HepG2 (cell line): ENCODE data around the gene CXCL17. TPM values are rescaled to one million over a fixed set of nuclear protein-coding genes. Genes with fewer than 3 reads are reported as not detected.
A peak's percentile ranks its signal among the peaks of the same experiment; 100 is the strongest.

Experiments
- ARNTL ChIP-seq: sonication (generic); formaldehyde crosslinking; IDR thresholded peaks from 2 replicates; pipeline ENCODE4 v1.4.0; 2020; ENCODE audit warnings: mild to moderate bottlenecking, missing genetic modification reagents
- CCDC6 ChIP-seq: sonication (generic); formaldehyde crosslinking; IDR thresholded peaks from 2 replicates; pipeline ENCODE4 v1.8.1; 2022; ENCODE audit warnings: mild to moderate bottlenecking, missing genetic modification reagents, moderate library complexity
- CHD2 ChIP-seq: IDR thresholded peaks from 2 replicates; pipeline ENCODE4 v1.6.1; 2011; ENCODE audit warnings: low read depth, low read length, improper control_type of control experiment
- ELF4 ChIP-seq: sonication (generic); formaldehyde crosslinking; IDR thresholded peaks from 2 replicates; pipeline ENCODE4 v1.5.0; 2020; ENCODE audit warnings: missing genetic modification reagents, mild to moderate bottlenecking, moderate library complexity, borderline replicate concordance
- ETV6 ChIP-seq: sonication (generic); formaldehyde crosslinking; conservative IDR thresholded peaks from 2 replicates; pipeline ENCODE4 v1.4.0; 2020; ENCODE audit warnings: missing genetic modification reagents
- HOXA5 ChIP-seq: sonication (generic); formaldehyde crosslinking; IDR thresholded peaks from 2 replicates; pipeline ENCODE4 v1.4.0; 2020; ENCODE audit warnings: missing genetic modification reagents
- HOXA7 ChIP-seq: sonication (generic); formaldehyde crosslinking; IDR thresholded peaks from 2 replicates; pipeline ENCODE4 v1.8.1; 2022; ENCODE audit warnings: mild to moderate bottlenecking, missing genetic modification reagents, moderate library complexity
- LCORL ChIP-seq, 2 experiments: fragments of 450-650 bp in 1 of 2; sonication (generic) in 1 of 2; formaldehyde crosslinking in 1 of 2; IDR thresholded peaks; 2 replicates each; pipeline versions ENCODE4 v1.5.0 to v1.6.1; 2017 to 2020; ENCODE audit warnings: antibody characterized with exemption in 1 of 2, missing genetic modification reagents in 1 of 2
- MIER3 ChIP-seq: IDR thresholded peaks from 2 replicates; pipeline ENCODE4 v1.6.1; 2016; ENCODE audit warnings: missing compliant biosample characterization, borderline replicate concordance
- NPAS2 ChIP-seq: sonication (generic); formaldehyde crosslinking; IDR thresholded peaks from 2 replicates; pipeline ENCODE4 v1.8.0; 2022; ENCODE audit warnings: mild to moderate bottlenecking, missing genetic modification reagents, borderline replicate concordance
- PRPF4 ChIP-seq: fragments of 200-400 bp; formaldehyde crosslinking; IDR thresholded peaks from 2 replicates; pipeline ENCODE4 v1.6.1; 2016; ENCODE audit warnings: low read length, low read depth; ENCODE audit not compliant: poor library complexity, severe bottlenecking
- RBM22 ChIP-seq: fragments of 200-400 bp; formaldehyde crosslinking; optimal IDR thresholded peaks from 2 replicates; pipeline ENCODE3; 2017; ENCODE audit warnings: mild to moderate bottlenecking, low read length, moderate library complexity
- REXO4 ChIP-seq: sonication (generic); formaldehyde crosslinking; IDR thresholded peaks from 2 replicates; pipeline ENCODE4 v1.8.0; 2022; ENCODE audit warnings: missing genetic modification reagents, mild to moderate bottlenecking, borderline replicate concordance
- SALL2 ChIP-seq: sonication (generic); formaldehyde crosslinking; IDR thresholded peaks from 2 replicates; pipeline ENCODE4 v1.8.1; 2023; ENCODE audit warnings: mild to moderate bottlenecking, missing genetic modification reagents, inconsistent platforms
- SMAD9 ChIP-seq: sonication (generic); formaldehyde crosslinking; IDR thresholded peaks from 2 replicates; pipeline ENCODE4 v1.5.1; 2020; ENCODE audit warnings: mild to moderate bottlenecking, missing genetic modification reagents
- TEAD3 ChIP-seq: optimal IDR thresholded peaks from 2 replicates; pipeline ENCODE3; 2016; ENCODE audit warnings: borderline replicate concordance
- ZBTB1 ChIP-seq: sonication (generic); formaldehyde crosslinking; IDR thresholded peaks from 2 replicates; pipeline ENCODE4 v1.4.0; 2020; ENCODE audit warnings: missing genetic modification reagents, borderline replicate concordance
- ZIK1 ChIP-seq: sonication (generic); formaldehyde crosslinking; IDR thresholded peaks from 2 replicates; pipeline ENCODE4 v1.5.0; 2020; ENCODE audit warnings: mild to moderate bottlenecking, low read depth, missing genetic modification reagents, borderline replicate concordance
- ZNF331 ChIP-seq: sonication (generic); formaldehyde crosslinking; IDR thresholded peaks from 2 replicates; pipeline ENCODE4 v1.4.0; 2020; ENCODE audit warnings: missing genetic modification reagents
- ZNF33A ChIP-seq: sonication (generic); formaldehyde crosslinking; IDR thresholded peaks from 2 replicates; pipeline ENCODE4 v1.5.1; 2020; ENCODE audit warnings: missing genetic modification reagents, mild to moderate bottlenecking, moderate library complexity, borderline replicate concordance
- ZNF414 ChIP-seq: sonication (generic); formaldehyde crosslinking; IDR thresholded peaks from 2 replicates; pipeline ENCODE4 v1.5.0; 2020; ENCODE audit warnings: missing genetic modification reagents
- ZNF670 ChIP-seq: sonication (generic); formaldehyde crosslinking; IDR thresholded peaks from 2 replicates; pipeline ENCODE4 v1.8.0; 2022; ENCODE audit warnings: mild to moderate bottlenecking, missing genetic modification reagents, borderline replicate concordance
- ZNF761 ChIP-seq: sonication (generic); formaldehyde crosslinking; conservative IDR thresholded peaks from 2 replicates; pipeline ENCODE4 v1.4.0; 2020; ENCODE audit warnings: mild to moderate bottlenecking, missing genetic modification reagents
- polyA plus RNA-seq, 8 experiments: library from polyadenylated mRNA; depleted of rRNA in 3 of 8; stranded (reverse) in 7 of 8; unstranded in 1 of 8; fragments of >200 nt; fragmentation: Illumina TruSeq in 4 of 8; extraction: Trizol in 4 of 8; gene quantifications; 2 replicates each; pipeline versions ENCODE4 v1.2.1 to v1.2.3, GENCODE V29; 2011 to 2016; ENCODE audit warnings: low read depth in 4 of 8, missing spikeins in 1 of 8, mixed read lengths in 1 of 8; ENCODE audit not compliant: insufficient read depth in 1 of 8
- total RNA-seq, 5 experiments: library from RNA; depleted of rRNA; stranded (reverse); fragments of >200 nt; fragmentation: Illumina TruSeq; extraction: Trizol; gene quantifications; 2 replicates each; pipeline ENCODE4 v1.2.3, GENCODE V29; 2016; ENCODE audit warnings: low read depth in 1 of 5
- TF ChIP-seq, protein P1 (sequence below): sonication (generic); formaldehyde crosslinking; IDR thresholded peaks from 2 replicates; pipeline ENCODE4 v1.9.0; 2022; ENCODE audit warnings: missing genetic modification reagents, mild to moderate bottlenecking, borderline replicate concordance
- TF ChIP-seq, protein P2 (sequence below): IDR thresholded peaks from 2 replicates; pipeline ENCODE4 v1.6.1; 2012; ENCODE audit warnings: low read length, improper control_type of control experiment

Gene CXCL17
- total and polyA plus RNA-seq, 2 of the 13 experiments (the other 11 are each of a cell fraction or from before 2014, with no cell fraction given): 0.12 TPM; not detected in 1

DNA sequence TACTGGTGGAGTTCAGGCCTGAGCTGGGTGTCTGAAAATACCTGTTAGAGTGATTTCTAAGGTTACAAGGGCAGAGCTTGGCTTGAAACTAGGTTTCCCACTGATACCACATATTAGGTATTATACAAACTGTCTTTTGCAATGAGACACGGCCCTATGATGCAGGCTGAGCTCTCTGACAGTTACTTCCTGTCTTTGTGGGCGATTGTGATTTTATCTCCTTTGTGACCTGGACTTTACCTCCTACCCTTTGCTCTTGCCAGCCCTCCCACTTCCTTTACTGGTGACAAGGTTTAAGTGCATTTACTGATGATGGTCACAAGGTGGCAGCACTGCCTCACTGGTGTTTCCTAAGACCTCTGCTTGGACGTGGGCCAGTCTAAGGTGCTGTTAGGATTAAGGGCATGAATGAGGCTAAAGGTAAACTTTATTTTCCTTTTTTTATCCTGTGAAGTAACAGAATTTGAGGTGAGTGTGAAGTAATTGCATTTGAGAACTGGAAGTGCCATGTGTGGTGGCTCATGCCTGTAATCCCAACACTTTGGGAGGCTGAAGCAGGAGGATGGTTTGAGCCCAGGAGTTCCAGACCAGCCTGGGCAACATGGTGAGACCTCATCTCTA, 7.7 kb upstream of the CXCL17 start (continued):
- TF ChIP-seq, protein P1, sequence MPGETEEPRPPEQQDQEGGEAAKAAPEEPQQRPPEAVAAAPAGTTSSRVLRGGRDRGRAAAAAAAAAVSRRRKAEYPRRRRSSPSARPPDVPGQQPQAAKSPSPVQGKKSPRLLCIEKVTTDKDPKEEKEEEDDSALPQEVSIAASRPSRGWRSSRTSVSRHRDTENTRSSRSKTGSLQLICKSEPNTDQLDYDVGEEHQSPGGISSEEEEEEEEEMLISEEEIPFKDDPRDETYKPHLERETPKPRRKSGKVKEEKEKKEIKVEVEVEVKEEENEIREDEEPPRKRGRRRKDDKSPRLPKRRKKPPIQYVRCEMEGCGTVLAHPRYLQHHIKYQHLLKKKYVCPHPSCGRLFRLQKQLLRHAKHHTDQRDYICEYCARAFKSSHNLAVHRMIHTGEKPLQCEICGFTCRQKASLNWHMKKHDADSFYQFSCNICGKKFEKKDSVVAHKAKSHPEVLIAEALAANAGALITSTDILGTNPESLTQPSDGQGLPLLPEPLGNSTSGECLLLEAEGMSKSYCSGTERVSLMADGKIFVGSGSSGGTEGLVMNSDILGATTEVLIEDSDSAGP: no peak
- TF ChIP-seq HOXA7 (CRISPR knock-in tag): no peak
- 0 out of 2 replicates have a peak, but pooled peaks have one; percentile 21 for TF ChIP-seq ARNTL
- TF ChIP-seq SALL2 (CRISPR knock-in tag): no peak
- peak; percentile 75; the same call in 1 of the 2 replicates for TF ChIP-seq ETV6 (CRISPR knock-in tag)
- no peak for TF ChIP-seq ZBTB1 (CRISPR knock-in tag)
- TF ChIP-seq LCORL (IDR thresholded peaks at IDR 0.05): no peak
- TF ChIP-seq LCORL (CRISPR knock-in tag; IDR thresholded peaks at IDR 0.05): peak; percentile 69
- TF ChIP-seq REXO4 (CRISPR knock-in tag): no peak
- no peak for TF ChIP-seq PRPF4
- no peak for TF ChIP-seq SMAD9 (CRISPR knock-in tag)
- TF ChIP-seq ZIK1 (CRISPR knock-in tag): no peak
- peak; percentile 96; the same call in 1 of the 2 replicates for TF ChIP-seq MIER3 (CRISPR knock-in tag)
- no peak for TF ChIP-seq HOXA5
- peak; percentile 77; the same call in 1 of the 2 replicates for TF ChIP-seq ELF4 (CRISPR knock-in tag)
- TF ChIP-seq NPAS2 (CRISPR knock-in tag): no peak
- TF ChIP-seq ZNF33A (CRISPR knock-in tag): no peak
- TF ChIP-seq CCDC6 (CRISPR knock-in tag): no peak
- 0 out of 2 replicates have a peak, but pooled peaks have one; percentile 39 for TF ChIP-seq ZNF761 (CRISPR knock-in tag)
- TF ChIP-seq ZNF331 (CRISPR knock-in tag): peak; percentile 90
- TF ChIP-seq, protein P2, sequence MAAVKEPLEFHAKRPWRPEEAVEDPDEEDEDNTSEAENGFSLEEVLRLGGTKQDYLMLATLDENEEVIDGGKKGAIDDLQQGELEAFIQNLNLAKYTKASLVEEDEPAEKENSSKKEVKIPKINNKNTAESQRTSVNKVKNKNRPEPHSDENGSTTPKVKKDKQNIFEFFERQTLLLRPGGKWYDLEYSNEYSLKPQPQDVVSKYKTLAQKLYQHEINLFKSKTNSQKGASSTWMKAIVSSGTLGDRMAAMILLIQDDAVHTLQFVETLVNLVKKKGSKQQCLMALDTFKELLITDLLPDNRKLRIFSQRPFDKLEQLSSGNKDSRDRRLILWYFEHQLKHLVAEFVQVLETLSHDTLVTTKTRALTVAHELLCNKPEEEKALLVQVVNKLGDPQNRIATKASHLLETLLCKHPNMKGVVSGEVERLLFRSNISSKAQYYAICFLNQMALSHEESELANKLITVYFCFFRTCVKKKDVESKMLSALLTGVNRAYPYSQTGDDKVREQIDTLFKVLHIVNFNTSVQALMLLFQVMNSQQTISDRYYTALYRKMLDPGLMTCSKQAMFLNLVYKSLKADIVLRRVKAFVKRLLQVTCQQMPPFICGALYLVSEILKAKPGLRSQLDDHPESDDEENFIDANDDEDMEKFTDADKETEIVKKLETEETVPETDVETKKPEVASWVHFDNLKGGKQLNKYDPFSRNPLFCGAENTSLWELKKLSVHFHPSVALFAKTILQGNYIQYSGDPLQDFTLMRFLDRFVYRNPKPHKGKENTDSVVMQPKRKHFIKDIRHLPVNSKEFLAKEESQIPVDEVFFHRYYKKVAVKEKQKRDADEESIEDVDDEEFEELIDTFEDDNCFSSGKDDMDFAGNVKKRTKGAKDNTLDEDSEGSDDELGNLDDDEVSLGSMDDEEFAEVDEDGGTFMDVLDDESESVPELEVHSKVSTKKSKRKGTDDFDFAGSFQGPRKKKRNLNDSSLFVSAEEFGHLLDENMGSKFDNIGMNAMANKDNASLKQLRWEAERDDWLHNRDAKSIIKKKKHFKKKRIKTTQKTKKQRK: no peak
- no peak for TF ChIP-seq ZNF670 (CRISPR knock-in tag)
- TF ChIP-seq TEAD3 (CRISPR knock-in tag): peak; percentile 87
- 0 out of 2 replicates have a peak, but pooled peaks have one; percentile 48 for TF ChIP-seq ZNF414
- TF ChIP-seq RBM22: no peak
- TF ChIP-seq CHD2: no peak
